ENCODE data around the gene WWTR1. TPM values are rescaled to one million over a fixed set of nuclear protein-coding genes. Genes with fewer than 3 reads are reported as not detected.

The WWTR1 gene
- polyA plus RNA-seq, 1 donor (not counting 4 experiments of a cell fraction or from before 2014, with no cell fraction given), result 77.3 TPM

DNA sequence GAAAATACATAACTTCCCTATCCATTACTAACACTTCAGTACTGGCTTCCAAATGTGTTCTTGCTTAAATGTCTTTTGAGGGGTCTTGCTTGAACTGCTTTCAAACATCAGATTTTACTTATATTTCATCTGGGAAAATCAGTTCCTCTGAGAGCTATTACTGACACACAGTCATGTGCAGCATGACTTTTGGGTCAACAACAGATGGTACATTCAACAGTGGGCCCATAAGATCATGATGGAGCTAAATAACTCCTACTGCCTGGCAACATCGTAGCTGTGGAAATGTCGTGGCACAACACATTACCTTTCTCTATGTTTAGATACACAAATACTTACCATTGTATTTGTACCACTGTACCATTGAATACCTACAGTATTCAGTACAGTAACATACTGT, 43.8 kb downstream of the WWTR1 start:
- H3K9me3 ChIP-seq (ENCODE audit: control insufficient read depth, low read depth, low read length), result no peaks in the 10 kb centered on the region
- no peak for DNase-seq (ENCODE audit: low read depth, low spot score)
- no peak overlapping the region for H3K4me3 ChIP-seq (ENCODE audit: control insufficient read depth in 2 of 3, extremely low read depth in 1 of 3, insufficient read depth in 2 of 3, low read depth in 1 of 3, low read length in 3 of 3)
- no peak overlapping the region for H2AFZ ChIP-seq (ENCODE audit: control insufficient read depth, low read length)
- H3K9ac ChIP-seq (ENCODE audit: control insufficient read depth, extremely low read depth, insufficient read depth, low read length), result no peak overlapping the region
- H3K36me3 ChIP-seq (ENCODE audit: control insufficient read depth in 2 of 2, extremely low read depth in 1 of 2, insufficient read depth in 2 of 2, low read length in 2 of 2), result no peaks in the 10 kb centered on the region
- no peak overlapping the region for H3K27ac ChIP-seq (ENCODE audit: control insufficient read depth, insufficient read depth, low read length)
- H3K4me2 ChIP-seq (ENCODE audit: control insufficient read depth, extremely low read depth, insufficient read depth, low read depth, low read length), result no peak overlapping the region
- peaks cover 84% of the 10 kb centered on the region for H3K79me2 ChIP-seq (ENCODE audit: control insufficient read depth, insufficient read depth, low read length)
- H3K9me1 ChIP-seq (ENCODE audit: control insufficient read depth, extremely low read depth, insufficient read depth, low read length), result no peaks in the 10 kb centered on the region
- dilution Hi-C loops (cut with MboI; ENCODE audit: extremely low pct_ligation_motif_present, low sequenced_read_pairs), result no loop called here
- H3K4me1 ChIP-seq (ENCODE audit: control insufficient read depth, extremely low read depth, insufficient read depth, low read length), result peaks cover 13% of the 10 kb centered on the region
- H4K20me1 ChIP-seq (ENCODE audit: control insufficient read depth, extremely low read depth, insufficient read depth, low read length), result peaks cover 2% of the 10 kb centered on the region
- FAIRE-seq, result no peak
- TF ChIP-seq, protein P1, sequence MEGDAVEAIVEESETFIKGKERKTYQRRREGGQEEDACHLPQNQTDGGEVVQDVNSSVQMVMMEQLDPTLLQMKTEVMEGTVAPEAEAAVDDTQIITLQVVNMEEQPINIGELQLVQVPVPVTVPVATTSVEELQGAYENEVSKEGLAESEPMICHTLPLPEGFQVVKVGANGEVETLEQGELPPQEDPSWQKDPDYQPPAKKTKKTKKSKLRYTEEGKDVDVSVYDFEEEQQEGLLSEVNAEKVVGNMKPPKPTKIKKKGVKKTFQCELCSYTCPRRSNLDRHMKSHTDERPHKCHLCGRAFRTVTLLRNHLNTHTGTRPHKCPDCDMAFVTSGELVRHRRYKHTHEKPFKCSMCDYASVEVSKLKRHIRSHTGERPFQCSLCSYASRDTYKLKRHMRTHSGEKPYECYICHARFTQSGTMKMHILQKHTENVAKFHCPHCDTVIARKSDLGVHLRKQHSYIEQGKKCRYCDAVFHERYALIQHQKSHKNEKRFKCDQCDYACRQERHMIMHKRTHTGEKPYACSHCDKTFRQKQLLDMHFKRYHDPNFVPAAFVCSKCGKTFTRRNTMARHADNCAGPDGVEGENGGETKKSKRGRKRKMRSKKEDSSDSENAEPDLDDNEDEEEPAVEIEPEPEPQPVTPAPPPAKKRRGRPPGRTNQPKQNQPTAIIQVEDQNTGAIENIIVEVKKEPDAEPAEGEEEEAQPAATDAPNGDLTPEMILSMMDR (optimal IDR thresholded peaks at IDR 0.05 in 1 of 3, IDR thresholded peaks at IDR 0.05 in 1 of 3, conservative IDR thresholded peaks at IDR 0.05 in 1 of 3; ENCODE audit: extremely low read depth in 1 of 3, insufficient read depth in 2 of 3, low read length in 3 of 3), result no peak
- TF ChIP-seq EZH2 (IDR thresholded peaks at IDR 0.05; ENCODE audit: low read length), result no peak
- H3K27me3 ChIP-seq (ENCODE audit: control insufficient read depth, extremely low read depth, insufficient read depth, low read length), result no peaks in the 10 kb centered on the region

DNA sequence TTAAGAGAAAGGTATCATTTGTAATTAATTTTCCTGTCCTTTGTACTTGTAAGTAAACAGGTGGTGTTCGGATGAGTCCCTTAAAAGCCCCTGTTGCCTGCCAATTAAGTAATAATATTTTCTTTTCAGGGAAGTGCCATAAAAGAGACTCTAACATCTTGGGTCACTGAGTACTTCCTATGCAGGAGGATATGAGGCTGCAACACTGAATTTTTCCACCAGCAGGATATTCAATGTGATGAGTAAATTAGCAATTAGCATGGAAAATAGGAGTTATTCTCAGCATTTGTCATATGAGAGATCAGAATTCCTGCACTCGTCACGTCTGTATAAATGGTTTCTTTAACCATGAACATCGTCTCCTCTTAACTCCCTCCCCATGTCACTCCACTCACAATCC, 45.4 kb downstream of the WWTR1 start:
- H3K79me2 ChIP-seq (ENCODE audit: control insufficient read depth, insufficient read depth, low read length), result peaks cover 80% of the 10 kb centered on the region
- no peak overlapping the region for H2AFZ ChIP-seq (ENCODE audit: control insufficient read depth, low read length)
- no peaks in the 10 kb centered on the region for H3K9me1 ChIP-seq (ENCODE audit: control insufficient read depth, extremely low read depth, insufficient read depth, low read length)
- dilution Hi-C loops (cut with MboI; ENCODE audit: extremely low pct_ligation_motif_present, low sequenced_read_pairs), result no loop called here
- H3K9me3 ChIP-seq (ENCODE audit: control insufficient read depth, low read depth, low read length), result no peaks in the 10 kb centered on the region
- no peak overlapping the region for H3K4me2 ChIP-seq (ENCODE audit: control insufficient read depth, extremely low read depth, insufficient read depth, low read depth, low read length)
- no peaks in the 10 kb centered on the region for H3K27me3 ChIP-seq (ENCODE audit: control insufficient read depth, extremely low read depth, insufficient read depth, low read length)
- H3K27ac ChIP-seq (ENCODE audit: control insufficient read depth, insufficient read depth, low read length), result no peak overlapping the region
- H3K9ac ChIP-seq (ENCODE audit: control insufficient read depth, extremely low read depth, insufficient read depth, low read length), result no peak overlapping the region
- H4K20me1 ChIP-seq (ENCODE audit: control insufficient read depth, extremely low read depth, insufficient read depth, low read length), result no peaks in the 10 kb centered on the region
- H3K36me3 ChIP-seq (ENCODE audit: control insufficient read depth in 2 of 2, extremely low read depth in 1 of 2, insufficient read depth in 2 of 2, low read length in 2 of 2), result no peaks in the 10 kb centered on the region
- FAIRE-seq, result no peak
- TF ChIP-seq, protein P1 (optimal IDR thresholded peaks at IDR 0.05 in 1 of 3, IDR thresholded peaks at IDR 0.05 in 1 of 3, conservative IDR thresholded peaks at IDR 0.05 in 1 of 3; ENCODE audit: extremely low read depth in 1 of 3, insufficient read depth in 2 of 3, low read length in 3 of 3), result no peak
- no peak for TF ChIP-seq EZH2 (IDR thresholded peaks at IDR 0.05; ENCODE audit: low read length)
- DNase-seq (ENCODE audit: low read depth, low spot score), result no peak
- no peaks in the 10 kb centered on the region for H3K4me1 ChIP-seq (ENCODE audit: control insufficient read depth, extremely low read depth, insufficient read depth, low read length)
- H3K4me3 ChIP-seq (ENCODE audit: control insufficient read depth in 2 of 3, extremely low read depth in 1 of 3, insufficient read depth in 2 of 3, low read depth in 1 of 3, low read length in 3 of 3), result no peak overlapping the region
